Karpas-422 (cell line): Measurements from ENCODE around the gene LTA. TPM values are rescaled to one million over a fixed set of nuclear protein-coding genes. Genes with fewer than 3 reads are reported as not detected.

Source experiments
- DNase-seq: peaks from one replicate; pipeline ENCODE4 v3.0.0-alpha.2; 2015
- H2AFZ ChIP-seq: fragments of 200-600 bp; sonication (generic); 2 replicates; pipeline ENCODE4 v1.6.1; 2014; ENCODE audit warnings: antibody characterized with exemption, low read length, mixed read lengths
- H3K27ac ChIP-seq: fragments of 200-600 bp; sonication (generic); 2 replicates; pipeline ENCODE4 v1.5.1; 2014; ENCODE audit warnings: mild to moderate bottlenecking, low read length, moderate library complexity
- H3K27me3 ChIP-seq: fragments of 200-600 bp; sonication (generic); 2 replicates; pipeline ENCODE4 v1.6.1; 2014; ENCODE audit warnings: low read length, mixed read lengths
- H3K36me3 ChIP-seq: fragments of 200-600 bp; sonication (generic); 2 replicates; pipeline ENCODE4 v1.6.1; 2014; ENCODE audit warnings: low read length, mixed read lengths; ENCODE audit not compliant: insufficient read depth
- H3K4me1 ChIP-seq: fragments of 200-600 bp; sonication (generic); 2 replicates; pipeline ENCODE4 v1.6.1; 2014; ENCODE audit warnings: mild to moderate bottlenecking, low read length, mixed read lengths
- H3K4me2 ChIP-seq: fragments of 200-600 bp; sonication (generic); 2 replicates; pipeline ENCODE4 v1.6.1; 2014; ENCODE audit warnings: low read length, low read depth, mild to moderate bottlenecking; ENCODE audit not compliant: poor library complexity, severe bottlenecking
- H3K4me3 ChIP-seq: fragments of 200-600 bp; sonication (generic); 2 replicates; pipeline ENCODE4 v1.5.1; 2014; ENCODE audit warnings: mild to moderate bottlenecking, antibody characterized with exemption, low read length, mixed read lengths
- H3K79me2 ChIP-seq: fragments of 200-600 bp; sonication (generic); 2 replicates; pipeline ENCODE4 v1.6.1; 2014; ENCODE audit warnings: mild to moderate bottlenecking, low read length, mixed read lengths
- H3K9ac ChIP-seq: fragments of 200-600 bp; sonication (generic); 2 replicates; pipeline ENCODE4 v1.6.0; 2014; ENCODE audit warnings: low read length
- H3K9me2 ChIP-seq: fragments of 200-600 bp; sonication (generic), shearing (Covaris generic); replicated peaks from 2 replicates; pipeline ENCODE4 v1.6.0; 2014; ENCODE audit warnings: mild to moderate bottlenecking, low read length, moderate library complexity; ENCODE audit not compliant: insufficient read depth
- H3K9me3 ChIP-seq: fragments of 300-700, 200-600 bp; sonication (generic); 2 replicates; pipeline ENCODE4 v1.6.1; 2014; ENCODE audit warnings: low read length, mixed read lengths
- H4K20me1 ChIP-seq: fragments of 200-600 bp; sonication (generic); 2 replicates; pipeline ENCODE4 v1.6.1; 2014; ENCODE audit warnings: mild to moderate bottlenecking, antibody characterized with exemption, low read length, low read depth; ENCODE audit not compliant: insufficient read depth
- total RNA-seq: library from RNA; depleted of rRNA; stranded (reverse); fragments of >200 nt; shearing (Covaris generic); gene quantifications from 2 replicates; pipeline ENCODE4 v1.2.3, GENCODE V29; 2014; ENCODE audit warnings: low replicate concordance

Gene LTA
- total RNA-seq, 1 experiment from 2014 or later, result 128 TPM

DNA sequence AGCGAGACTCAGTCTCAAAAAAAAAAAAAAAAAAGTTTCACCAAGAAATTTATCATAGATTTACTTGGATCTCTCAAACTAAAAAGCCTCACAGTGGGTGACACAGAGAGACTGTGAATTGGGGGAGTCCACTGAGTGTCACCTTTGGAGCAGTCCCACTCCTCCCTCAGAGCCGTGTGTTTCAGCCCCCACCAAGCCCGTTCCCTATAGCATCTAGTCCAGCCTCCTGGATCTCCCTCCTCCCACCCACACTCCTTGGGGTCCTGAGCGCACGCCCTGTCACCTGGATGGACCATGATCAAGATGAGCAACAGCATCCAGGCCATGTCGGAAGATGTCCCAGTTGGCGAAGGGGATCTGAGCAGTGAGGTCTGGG is 20.3 kb downstream of the LTA start:
- H3K9me3 ChIP-seq, result no peaks in the 10 kb centered on the region
- H4K20me1 ChIP-seq, result no peaks in the 10 kb centered on the region
- H3K27ac ChIP-seq, result no peak overlapping the region
- no peak overlapping the region for H3K4me2 ChIP-seq
- no peaks in the 10 kb centered on the region for H3K9me2 ChIP-seq
- DNase-seq, result no peak
- H3K36me3 ChIP-seq, result no peaks in the 10 kb centered on the region
- H3K9ac ChIP-seq, result no peak overlapping the region
- no peak overlapping the region for H3K4me3 ChIP-seq
- no peaks in the 10 kb centered on the region for H3K27me3 ChIP-seq
- no peak overlapping the region for H2AFZ ChIP-seq
- H3K79me2 ChIP-seq, result no peaks in the 10 kb centered on the region
- H3K4me1 ChIP-seq, result peaks cover 6% of the 10 kb centered on the region; the same call in 1 of the 2 replicates

DNA sequence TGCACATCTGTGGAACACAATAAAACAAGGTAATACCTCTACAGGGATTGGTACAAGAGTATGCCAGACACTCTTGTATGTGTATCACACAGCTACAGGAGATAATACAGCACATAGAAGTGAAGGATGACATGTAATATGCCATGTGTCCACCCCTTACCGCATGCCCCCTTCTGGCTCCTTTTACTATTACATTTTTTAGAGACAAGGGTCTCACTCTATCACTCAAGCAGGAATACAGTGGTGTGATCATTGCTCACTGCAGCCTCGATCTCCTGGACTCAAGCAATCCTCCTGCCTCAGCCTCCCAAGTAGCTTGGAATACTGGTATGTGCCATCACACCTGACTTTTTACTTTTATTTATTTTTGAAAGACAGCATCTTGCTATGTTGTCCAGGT is 24.9 kb downstream of the LTA start:
- no peaks in the 10 kb centered on the region for H3K27me3 ChIP-seq
- DNase-seq, result peak; percentile 87
- no peaks in the 10 kb centered on the region for H4K20me1 ChIP-seq
- H3K9me2 ChIP-seq, result no peaks in the 10 kb centered on the region
- no peak overlapping the region for H2AFZ ChIP-seq
- no peak overlapping the region for H3K9ac ChIP-seq
- H3K4me1 ChIP-seq, result peaks cover 9% of the 10 kb centered on the region; the same call in 1 of the 2 replicates
- H3K79me2 ChIP-seq, result no peaks in the 10 kb centered on the region
- H3K4me2 ChIP-seq, result no peak overlapping the region
- no peaks in the 10 kb centered on the region for H3K9me3 ChIP-seq
- no peak overlapping the region for H3K27ac ChIP-seq
- no peaks in the 10 kb centered on the region for H3K36me3 ChIP-seq
- no peak overlapping the region for H3K4me3 ChIP-seq

DNA sequence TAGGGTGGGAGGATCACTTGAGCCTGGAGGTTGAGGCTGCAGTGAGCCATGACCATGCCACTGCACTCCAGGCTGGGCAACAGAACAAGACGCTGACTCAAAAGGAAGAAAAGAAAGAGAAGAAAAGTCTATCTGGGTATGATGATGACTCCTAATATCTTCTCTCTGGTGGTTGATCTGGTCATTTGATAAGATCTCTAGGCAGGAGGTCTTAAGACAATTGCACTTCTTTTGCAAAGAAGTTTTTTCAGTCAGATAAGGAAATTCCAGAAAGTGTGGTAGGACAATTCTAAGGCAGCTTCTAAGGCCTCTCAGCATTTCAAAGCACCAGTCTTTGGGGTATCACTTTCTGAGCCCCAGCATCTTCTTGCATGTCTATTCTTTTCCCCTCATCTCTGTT is 35.2 kb downstream of the LTA start:
- Histone ChIP-seq H3K4me3 (no peak overlapping the region), H3K36me3 (no peaks in the 10 kb centered on the region), H3K9ac (no peak overlapping the region), H3K9me3 (no peaks in the 10 kb centered on the region), H2AFZ (no peak overlapping the region), H3K4me2 (no peak overlapping the region), H3K4me1 (peaks cover 4% of the 10 kb centered on the region), H3K9me2 (no peaks in the 10 kb centered on the region), H3K27ac (no peak overlapping the region), H3K79me2 (no peaks in the 10 kb centered on the region), H4K20me1 (no peaks in the 10 kb centered on the region), H3K27me3 (no peaks in the 10 kb centered on the region)
- DNase-seq, result no peak

DNA sequence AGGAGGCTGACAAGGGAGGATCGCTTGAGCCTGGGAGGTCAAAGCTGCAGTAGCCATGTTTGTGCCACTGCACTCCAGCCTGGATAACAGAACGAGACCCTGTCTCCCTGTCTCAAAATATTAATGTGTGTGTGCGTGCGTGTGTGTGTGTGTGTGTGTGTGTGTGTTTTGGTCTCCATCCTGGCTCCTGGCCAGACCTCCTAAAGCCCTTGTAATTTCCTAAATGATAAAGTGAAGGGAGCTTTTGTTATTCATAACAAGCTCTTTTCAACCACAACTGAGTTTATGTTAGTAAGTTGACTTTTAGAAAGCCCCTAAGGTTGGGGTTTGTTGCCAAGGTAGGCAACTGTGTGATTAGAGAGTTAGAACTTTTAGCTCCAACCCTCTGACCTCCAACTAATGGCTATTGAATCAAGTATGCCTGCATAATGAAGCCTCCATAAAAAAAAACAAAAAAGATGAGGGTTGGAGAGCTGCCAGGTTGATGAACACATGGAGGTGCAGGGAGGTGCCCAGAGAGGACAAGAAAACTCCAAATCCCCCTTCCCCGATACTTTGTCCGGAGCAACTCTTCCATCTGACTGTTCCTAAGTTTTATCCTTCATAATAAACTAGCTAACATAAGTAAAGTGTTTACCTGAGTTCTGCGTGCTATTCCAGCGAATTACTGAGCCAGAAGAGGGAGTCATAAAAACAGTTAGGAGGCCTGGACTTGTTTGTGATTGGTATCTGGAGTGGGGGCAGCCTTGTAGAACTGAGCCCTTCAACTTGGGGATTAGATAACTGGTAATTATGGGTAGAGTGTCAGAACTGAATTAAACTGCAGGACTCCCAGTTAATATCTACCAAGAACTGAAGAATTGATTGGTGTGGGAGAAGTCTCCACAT is 37.7 kb downstream of the LTA start:
- no peak overlapping the region for H3K4me2 ChIP-seq
- H3K27me3 ChIP-seq, result no peaks in the 10 kb centered on the region
- H4K20me1 ChIP-seq, result no peaks in the 10 kb centered on the region
- H3K79me2 ChIP-seq, result no peaks in the 10 kb centered on the region
- H3K9me3 ChIP-seq, result no peaks in the 10 kb centered on the region
- H3K36me3 ChIP-seq, result no peaks in the 10 kb centered on the region
- no peak overlapping the region for H3K4me3 ChIP-seq
- H3K9ac ChIP-seq, result no peak overlapping the region
- peaks cover 12% of the 10 kb centered on the region for H3K4me1 ChIP-seq
- H2AFZ ChIP-seq, result no peak overlapping the region
- H3K9me2 ChIP-seq, result no peaks in the 10 kb centered on the region
- no peak overlapping the region for H3K27ac ChIP-seq
- no peak for DNase-seq

DNA sequence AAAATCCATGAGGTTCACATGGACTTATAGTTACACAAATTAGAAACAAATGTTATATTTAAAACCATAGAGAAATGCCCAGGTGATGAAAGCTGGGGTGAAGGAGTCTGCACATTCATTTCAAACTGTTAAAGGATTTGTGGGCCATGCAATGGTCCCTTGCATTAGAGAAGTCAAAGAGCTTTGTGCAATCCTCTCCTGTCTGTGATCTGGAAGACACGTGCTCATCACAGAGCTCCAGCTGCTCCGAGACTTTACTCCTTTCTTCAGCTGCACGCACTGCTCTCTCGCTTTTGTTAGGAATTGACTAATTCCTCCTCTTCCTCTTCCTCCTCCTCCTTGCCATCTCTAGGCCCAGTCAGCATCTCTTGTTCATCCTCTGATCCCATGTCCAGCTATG is 38.9 kb downstream of the LTA start:
- H3K36me3 ChIP-seq, result no peaks in the 10 kb centered on the region
- no peaks in the 10 kb centered on the region for H3K9me3 ChIP-seq
- H3K27ac ChIP-seq, result no peak overlapping the region
- peak; percentile 24 for DNase-seq
- H4K20me1 ChIP-seq, result no peaks in the 10 kb centered on the region
- no peaks in the 10 kb centered on the region for H3K9me2 ChIP-seq
- no peak overlapping the region for H3K4me3 ChIP-seq
- H3K4me1 ChIP-seq, result peaks cover 24% of the 10 kb centered on the region
- H3K79me2 ChIP-seq, result no peaks in the 10 kb centered on the region
- no peaks in the 10 kb centered on the region for H3K27me3 ChIP-seq
- H3K9ac ChIP-seq, result no peak overlapping the region
- H2AFZ ChIP-seq, result no peak overlapping the region
- no peak overlapping the region for H3K4me2 ChIP-seq

DNA sequence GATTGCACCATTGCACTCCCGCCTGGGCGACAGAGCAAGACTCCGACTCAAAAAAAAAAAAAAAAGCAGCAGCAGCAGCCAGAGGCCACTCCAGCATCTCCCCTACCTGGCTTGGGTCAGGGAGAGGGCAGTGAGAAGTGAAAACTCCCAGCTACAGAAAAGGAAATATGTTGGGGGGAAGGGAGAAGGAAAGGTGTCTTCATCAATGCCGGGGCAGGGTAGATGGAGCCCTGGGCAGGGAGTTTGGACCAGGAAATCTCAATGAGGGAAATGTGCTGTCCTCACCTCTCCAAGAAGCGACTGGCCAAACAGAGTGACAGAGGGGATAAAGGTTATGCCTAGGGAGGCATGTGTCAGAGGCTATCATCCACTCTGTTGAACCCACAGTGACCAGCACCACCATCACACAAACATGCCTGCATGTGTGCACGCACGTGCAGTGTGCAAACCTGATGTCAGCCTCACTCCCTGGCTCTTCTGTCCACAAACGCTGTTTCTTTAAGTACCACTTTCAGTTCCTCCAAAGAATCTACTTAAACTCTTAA is 42.1 kb downstream of the LTA start:
- H3K9me3 ChIP-seq, result no peaks in the 10 kb centered on the region
- H3K4me2 ChIP-seq, result no peak overlapping the region
- H4K20me1 ChIP-seq, result no peaks in the 10 kb centered on the region
- no peak overlapping the region for H3K27ac ChIP-seq
- no peaks in the 10 kb centered on the region for H3K27me3 ChIP-seq
- peak overlapping the region; percentile 42 for H3K9ac ChIP-seq
- H2AFZ ChIP-seq, result peak overlapping the region; percentile 53; the same call in 1 of the 2 replicates
- DNase-seq, result no peak
- no peaks in the 10 kb centered on the region for H3K9me2 ChIP-seq
- H3K4me1 ChIP-seq, result peaks cover 25% of the 10 kb centered on the region
- H3K79me2 ChIP-seq, result no peaks in the 10 kb centered on the region
- no peaks in the 10 kb centered on the region for H3K36me3 ChIP-seq
- no peak overlapping the region for H3K4me3 ChIP-seq

DNA sequence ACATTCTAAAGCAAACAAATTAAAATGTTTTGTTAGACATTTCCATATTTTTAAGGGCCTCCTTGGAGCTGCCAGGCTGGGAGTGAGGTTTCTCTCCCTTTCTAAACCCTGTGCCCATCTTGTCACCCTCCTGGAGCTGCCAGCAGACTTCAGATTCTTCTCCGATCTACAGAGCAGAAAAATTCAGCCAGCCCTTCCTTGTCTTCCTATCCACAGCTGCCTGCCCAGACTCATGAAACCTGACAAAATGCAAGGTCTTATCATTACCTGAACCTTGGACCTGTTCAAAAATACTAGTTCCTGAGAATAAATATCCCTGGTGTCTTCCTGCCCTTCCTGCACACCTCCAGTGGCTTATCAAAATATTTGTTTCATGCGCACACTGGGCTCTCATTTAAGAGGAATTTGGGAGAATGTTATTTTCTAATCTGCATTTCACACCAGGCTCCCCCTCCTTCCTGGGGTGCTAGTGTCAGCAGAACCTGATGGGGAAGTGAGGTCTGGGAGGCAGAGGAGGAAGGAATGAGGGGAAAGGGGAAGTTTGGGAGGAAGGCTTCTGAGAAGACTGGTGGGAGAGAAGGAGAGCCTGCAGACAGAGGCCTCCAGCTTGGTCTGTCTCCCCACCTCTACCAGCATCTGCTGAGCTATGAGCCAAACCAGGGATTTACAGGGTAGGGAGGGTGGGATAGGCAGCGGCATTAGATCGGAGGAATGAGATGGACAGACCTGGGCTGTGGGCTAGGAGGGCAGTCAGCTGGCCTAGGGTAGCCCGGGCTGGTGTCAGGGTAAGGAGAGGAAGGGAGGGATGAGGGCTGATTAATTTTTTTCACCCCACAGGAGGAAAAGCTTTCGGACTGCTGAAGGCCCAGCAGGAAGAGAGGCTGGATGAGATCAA is 42.8 kb downstream of the LTA start, which contains the start of gene AIF1:
Gene AIF1, plus strand, starts transcription at position 551 of the 895 bp plus-strand sequence. Its CDS starts 96 bp downstream, at position 647.
- peaks cover 30% of the 10 kb centered on the region for H3K4me1 ChIP-seq
- H3K9me3 ChIP-seq, result no peaks in the 10 kb centered on the region
- no peaks in the 10 kb centered on the region for H3K9me2 ChIP-seq
- H3K4me3 ChIP-seq, result no peak within 1 kb of the TSS
- no peaks in the 10 kb centered on the region for H3K79me2 ChIP-seq
- H3K4me2 ChIP-seq, result no peak within 1 kb of the TSS
- H3K27ac ChIP-seq, result no peak within 1 kb of the TSS
- H4K20me1 ChIP-seq, result no peaks in the 10 kb centered on the region
- H3K36me3 ChIP-seq, result no peaks in the 10 kb centered on the region
- peak within 1 kb of the TSS; percentile 53; the same call in 1 of the 2 replicates for H2AFZ ChIP-seq
- H3K27me3 ChIP-seq, result no peaks in the 10 kb centered on the region
- H3K9ac ChIP-seq, result peak within 1 kb of the TSS; percentile 42
- peak; percentile 27 for DNase-seq

DNA sequence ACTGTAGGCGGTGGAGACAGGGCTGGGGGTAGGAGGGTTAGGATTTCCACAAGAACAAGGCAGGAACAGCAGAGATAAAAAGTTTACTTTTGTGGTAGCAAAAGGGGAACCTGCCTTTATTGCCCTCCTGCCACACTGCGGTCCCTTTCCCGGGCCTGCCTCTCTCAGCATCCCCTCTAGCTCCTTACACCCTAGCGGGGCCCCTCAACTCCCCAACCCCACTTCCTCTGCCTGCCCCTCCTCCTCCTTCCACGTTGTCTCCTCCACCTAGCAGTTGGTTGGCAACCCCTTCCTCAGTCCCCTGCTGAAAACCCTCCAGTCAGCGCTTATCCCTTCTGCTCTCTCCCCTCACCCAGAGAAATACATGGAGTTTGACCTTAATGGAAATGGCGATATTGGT is 43.7 kb downstream of the LTA start:
- Histone ChIP-seq H3K4me3 (no peak overlapping the region), H3K36me3 (no peaks in the 10 kb centered on the region), H3K27me3 (no peaks in the 10 kb centered on the region), H3K27ac (no peak overlapping the region), H3K4me2 (no peak overlapping the region), H3K79me2 (peaks cover 1% of the 10 kb centered on the region), H4K20me1 (no peaks in the 10 kb centered on the region), H3K4me1 (peaks cover 30% of the 10 kb centered on the region), H3K9ac (no peak overlapping the region), H3K9me2 (no peaks in the 10 kb centered on the region), H2AFZ (no peak overlapping the region), H3K9me3 (no peaks in the 10 kb centered on the region)
- DNase-seq, result peak; percentile 41
